ENCODE data around the gene FGF14.

DNA sequence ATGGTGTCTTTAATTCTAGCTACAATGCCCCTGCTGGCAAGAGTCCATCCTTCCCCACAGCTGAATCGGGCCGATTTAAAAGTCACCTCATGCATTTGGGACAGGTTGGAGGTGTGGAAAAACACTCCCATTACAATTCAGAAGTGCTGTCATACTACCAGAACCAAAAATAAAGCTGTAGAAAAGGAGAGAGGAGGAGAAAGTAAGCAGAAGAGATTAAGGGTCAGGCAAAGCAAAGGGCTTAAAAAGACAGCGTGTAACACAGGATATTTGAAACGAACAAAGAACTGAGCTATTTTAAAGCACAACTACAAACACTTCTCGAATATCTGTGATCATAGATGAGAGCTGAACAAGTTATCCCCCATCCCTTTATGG, 90.4 kb downstream of the FGF14 start:
- TF ChIP-seq, protein P1, sequence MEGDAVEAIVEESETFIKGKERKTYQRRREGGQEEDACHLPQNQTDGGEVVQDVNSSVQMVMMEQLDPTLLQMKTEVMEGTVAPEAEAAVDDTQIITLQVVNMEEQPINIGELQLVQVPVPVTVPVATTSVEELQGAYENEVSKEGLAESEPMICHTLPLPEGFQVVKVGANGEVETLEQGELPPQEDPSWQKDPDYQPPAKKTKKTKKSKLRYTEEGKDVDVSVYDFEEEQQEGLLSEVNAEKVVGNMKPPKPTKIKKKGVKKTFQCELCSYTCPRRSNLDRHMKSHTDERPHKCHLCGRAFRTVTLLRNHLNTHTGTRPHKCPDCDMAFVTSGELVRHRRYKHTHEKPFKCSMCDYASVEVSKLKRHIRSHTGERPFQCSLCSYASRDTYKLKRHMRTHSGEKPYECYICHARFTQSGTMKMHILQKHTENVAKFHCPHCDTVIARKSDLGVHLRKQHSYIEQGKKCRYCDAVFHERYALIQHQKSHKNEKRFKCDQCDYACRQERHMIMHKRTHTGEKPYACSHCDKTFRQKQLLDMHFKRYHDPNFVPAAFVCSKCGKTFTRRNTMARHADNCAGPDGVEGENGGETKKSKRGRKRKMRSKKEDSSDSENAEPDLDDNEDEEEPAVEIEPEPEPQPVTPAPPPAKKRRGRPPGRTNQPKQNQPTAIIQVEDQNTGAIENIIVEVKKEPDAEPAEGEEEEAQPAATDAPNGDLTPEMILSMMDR (IDR thresholded peaks at IDR 0.05): no peak
- no peak for TF ChIP-seq ZFX (IDR thresholded peaks at IDR 0.05; ENCODE audit: borderline replicate concordance)

Data from 22Rv1 (cell line).